ENCODE measurements around the gene LHFPL2.
"Not testable (repeated sequence)": the region's sequence is repeated elsewhere in the genome, so short reads cannot be mapped to it uniquely, and the experiment has no call there.

The LHFPL2 gene

GRCh38 chr5:78497573-78498533 lies 150.7 kb downstream of the LHFPL2 start:
- no peak for DNase-seq

GRCh38 chr5:78496373-78496772 lies 152.2 kb downstream of the LHFPL2 start:
- no peak for DNase-seq

GRCh38 chr5:78495800-78496199 lies 152.8 kb downstream of the LHFPL2 start:
- DNase-seq, result no peak

- no peak for DNase-seq
Measured at GRCh38 chr5:78492650-78493049, 155.9 kb downstream of the LHFPL2 start.

GRCh38 chr5:78492224-78492623 lies 156.3 kb downstream of the LHFPL2 start:
- no peak for DNase-seq

- no peak for DNase-seq
Measured at GRCh38 chr5:78490709-78491485, 157.7 kb downstream of the LHFPL2 start.

- no peak for DNase-seq
Measured at GRCh38 chr5:78487846-78488245, 160.7 kb downstream of the LHFPL2 start.

- DNase-seq, result no peak
Measured at GRCh38 chr5:78486218-78486617, 162.4 kb downstream of the LHFPL2 start.

GRCh38 chr5:78483809-78484521 lies 164.6 kb downstream of the LHFPL2 start:
- DNase-seq, result no peak

GRCh38 chr5:78482948-78483347 lies 165.6 kb downstream of the LHFPL2 start:
- DNase-seq, result no peak

GRCh38 chr5:78476795-78477194 lies 171.8 kb downstream of the LHFPL2 start:
- no peak for DNase-seq

- no peak for DNase-seq
Measured at GRCh38 chr5:78475370-78475769, 173.2 kb downstream of the LHFPL2 start.

GRCh38 chr5:78473751-78474150 lies 174.8 kb downstream of the LHFPL2 start:
- DNase-seq, result no peak

GRCh38 chr5:78472469-78473106 lies 176.0 kb downstream of the LHFPL2 start:
- DNase-seq, result no peak

- no peak for DNase-seq
Measured at GRCh38 chr5:78471896-78472295, 176.7 kb downstream of the LHFPL2 start.

- no peak for DNase-seq
Measured at GRCh38 chr5:78467752-78468357, 180.7 kb downstream of the LHFPL2 start.

GRCh38 chr5:78467140-78467539 lies 181.4 kb downstream of the LHFPL2 start:
- DNase-seq, result no peak

- DNase-seq, result no peak
Measured at GRCh38 chr5:78458843-78459242, 189.7 kb downstream of the LHFPL2 start.

GRCh38 chr5:78457507-78457906 lies 191.1 kb downstream of the LHFPL2 start:
- not testable (repeated sequence) for DNase-seq

- no peak for DNase-seq
Measured at GRCh38 chr5:78449103-78449502, 199.5 kb downstream of the LHFPL2 start.

GRCh38 chr5:78447775-78448424 lies 200.7 kb downstream of the LHFPL2 start:
- DNase-seq, result no peak

Data from central memory CD4-positive, alpha-beta T cell (primary cell).